ENCODE data around the gene VWA7.

The VWA7 gene

GRCh38 chr6:31727717-31728671 lies 49.1 kb downstream of the VWA7 start:
- peak in 1 of 3 donors; percentile 39 for DNase-seq

- DNase-seq, result peak; percentile 89 to 93 (median 91)
Measured at GRCh38 chr6:31727034-31727716, 50.0 kb downstream of the VWA7 start.

- peak; percentile 87 to 94 (median 92) for DNase-seq
Measured at GRCh38 chr6:31725502-31726350, 51.4 kb downstream of the VWA7 start.

GRCh38 chr6:31723980-31724691 lies 53.0 kb downstream of the VWA7 start:
- DNase-seq, result no peak

- DNase-seq, result no peak
Measured at GRCh38 chr6:31723245-31723979, 53.7 kb downstream of the VWA7 start, which contains the start of gene MPIG6B. MPIG6B (plus strand) TSS chr6:31723373; CDS start chr6:31723384, 11 bp downstream.

- DNase-seq, result no peak
Measured at GRCh38 chr6:31722173-31722572, 55.0 kb downstream of the VWA7 start.

GRCh38 chr6:31721351-31722020 lies 55.6 kb downstream of the VWA7 start, which contains the start of gene LY6G6C:
LY6G6C (minus strand) TSS chr6:31721746; CDS start chr6:31721679, 67 bp downstream.
- no peak for DNase-seq

- DNase-seq, result no peak
Measured at GRCh38 chr6:31720196-31720770, 56.8 kb downstream of the VWA7 start.

GRCh38 chr6:31719001-31719400 lies 58.1 kb downstream of the VWA7 start:
- no peak for DNase-seq

- DNase-seq, result no peak
Measured at GRCh38 chr6:31718265-31718664, 58.9 kb downstream of the VWA7 start.

GRCh38 chr6:31717499-31718222 lies 59.5 kb downstream of the VWA7 start:
- no peak for DNase-seq

Measured in suppressor macrophage treated with lipopolysaccharide for 1 hour (primary cell).